Osteoblast (primary cell): ENCODE data around the gene HIKESHI. TPM values are rescaled to one million over a fixed set of nuclear protein-coding genes. Genes with fewer than 3 reads are reported as not detected.

Experiments used
- DNase-seq: peaks from one replicate; pipeline ENCODE4 v3.0.0; 2011; ENCODE audit warnings: low spot score, mixed read lengths; ENCODE audit not compliant: insufficient read length; ENCODE audit errors: missing footprints
- H2AFZ ChIP-seq: 2 replicates; pipeline ENCODE4 v1.6.0; 2011; ENCODE audit warnings: mild to moderate bottlenecking, low read length
- H3K27ac ChIP-seq: 2 replicates; pipeline ENCODE4 v1.5.1; 2011; ENCODE audit warnings: mild to moderate bottlenecking, low read depth, low read length, moderate library complexity
- H3K27me3 ChIP-seq: 2 replicates; pipeline ENCODE4 v1.6.0; 2012; ENCODE audit warnings: mild to moderate bottlenecking, control low read depth, inconsistent platforms, low read length, moderate library complexity; ENCODE audit not compliant: insufficient read depth
- H3K36me3 ChIP-seq: 2 replicates; pipeline ENCODE4 v1.5.1; 2011; ENCODE audit warnings: mild to moderate bottlenecking, low read length, control low read depth, moderate library complexity; ENCODE audit not compliant: insufficient read depth
- H3K4me1 ChIP-seq: 2 replicates; pipeline ENCODE4 v1.5.1; 2011; ENCODE audit warnings: mild to moderate bottlenecking, low read length, control low read depth, moderate library complexity; ENCODE audit not compliant: insufficient read depth
- H3K4me2 ChIP-seq: 2 replicates; pipeline ENCODE4 v1.6.0; 2011; ENCODE audit warnings: mild to moderate bottlenecking, low read length; ENCODE audit not compliant: insufficient read depth
- H3K4me3 ChIP-seq: fragments of 200-600 bp; sonication (generic); 3 replicates; pipeline ENCODE4 v1.5.1; 2012; ENCODE audit warnings: mild to moderate bottlenecking, low read length, inconsistent platforms; ENCODE audit not compliant: insufficient read depth
- H3K79me2 ChIP-seq: 2 replicates; pipeline ENCODE4 v1.6.0; 2012; ENCODE audit warnings: mild to moderate bottlenecking, low read length, control low read depth, inconsistent platforms; ENCODE audit not compliant: insufficient read depth
- H3K9me3 ChIP-seq: 2 replicates; pipeline ENCODE4 v1.5.1; 2011; ENCODE audit warnings: low read depth, low read length, control low read depth
- H4K20me1 ChIP-seq: 2 replicates; pipeline ENCODE4 v1.6.0; 2012; ENCODE audit warnings: mild to moderate bottlenecking, low read length, control low read depth; ENCODE audit not compliant: insufficient read depth
- total RNA-seq: library from RNA; depleted of rRNA; stranded (reverse); fragments of >200 nt; gene quantifications from 2 replicates; pipeline ENCODE4 v1.2.3, GENCODE V29; 2012
- TF ChIP-seq, protein P1 (sequence below): IDR thresholded peaks from 2 replicates; pipeline ENCODE4 v1.5.1; 2011; ENCODE audit warnings: mild to moderate bottlenecking, low read depth, low read length, moderate library complexity; ENCODE audit errors: extremely low read depth

Gene HIKESHI
- total RNA-seq, 1 donor, result 65.9 TPM

GRCh38 chr11:86358720-86359119, 56.7 kb downstream of the HIKESHI start:
- Histone ChIP-seq H3K4me2 (no peak overlapping the region), H3K79me2 (no peaks in the 10 kb centered on the region), H2AFZ (peak overlapping the region; percentile 36), H3K4me3 (no peak overlapping the region), H3K9me3 (no peaks in the 10 kb centered on the region), H3K36me3 (no peaks in the 10 kb centered on the region), H3K27me3 (no peaks in the 10 kb centered on the region), H3K27ac (no peak overlapping the region), H4K20me1 (no peaks in the 10 kb centered on the region), H3K4me1 (no peaks in the 10 kb centered on the region)
- TF ChIP-seq, protein P1, sequence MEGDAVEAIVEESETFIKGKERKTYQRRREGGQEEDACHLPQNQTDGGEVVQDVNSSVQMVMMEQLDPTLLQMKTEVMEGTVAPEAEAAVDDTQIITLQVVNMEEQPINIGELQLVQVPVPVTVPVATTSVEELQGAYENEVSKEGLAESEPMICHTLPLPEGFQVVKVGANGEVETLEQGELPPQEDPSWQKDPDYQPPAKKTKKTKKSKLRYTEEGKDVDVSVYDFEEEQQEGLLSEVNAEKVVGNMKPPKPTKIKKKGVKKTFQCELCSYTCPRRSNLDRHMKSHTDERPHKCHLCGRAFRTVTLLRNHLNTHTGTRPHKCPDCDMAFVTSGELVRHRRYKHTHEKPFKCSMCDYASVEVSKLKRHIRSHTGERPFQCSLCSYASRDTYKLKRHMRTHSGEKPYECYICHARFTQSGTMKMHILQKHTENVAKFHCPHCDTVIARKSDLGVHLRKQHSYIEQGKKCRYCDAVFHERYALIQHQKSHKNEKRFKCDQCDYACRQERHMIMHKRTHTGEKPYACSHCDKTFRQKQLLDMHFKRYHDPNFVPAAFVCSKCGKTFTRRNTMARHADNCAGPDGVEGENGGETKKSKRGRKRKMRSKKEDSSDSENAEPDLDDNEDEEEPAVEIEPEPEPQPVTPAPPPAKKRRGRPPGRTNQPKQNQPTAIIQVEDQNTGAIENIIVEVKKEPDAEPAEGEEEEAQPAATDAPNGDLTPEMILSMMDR, result no peak
- DNase-seq, result no peak

GRCh38 chr11:86360775-86361395, 58.8 kb downstream of the HIKESHI start:
- peak; percentile 79 for DNase-seq
- no peaks in the 10 kb centered on the region for H3K79me2 ChIP-seq
- H4K20me1 ChIP-seq, result no peaks in the 10 kb centered on the region
- no peak overlapping the region for H3K4me2 ChIP-seq
- no peak overlapping the region for H3K27ac ChIP-seq
- H3K9me3 ChIP-seq, result no peaks in the 10 kb centered on the region
- TF ChIP-seq, protein P1, result peak; percentile 57
- H2AFZ ChIP-seq, result peak overlapping the region; percentile 59
- no peaks in the 10 kb centered on the region for H3K36me3 ChIP-seq
- no peak overlapping the region for H3K4me3 ChIP-seq
- H3K4me1 ChIP-seq, result no peaks in the 10 kb centered on the region
- H3K27me3 ChIP-seq, result no peaks in the 10 kb centered on the region

GRCh38 chr11:86363424-86363823, 61.4 kb downstream of the HIKESHI start:
- Histone ChIP-seq H3K4me3 (no peak overlapping the region), H3K4me1 (no peaks in the 10 kb centered on the region), H3K79me2 (no peaks in the 10 kb centered on the region), H2AFZ (no peak overlapping the region), H3K9me3 (no peaks in the 10 kb centered on the region), H3K27me3 (no peaks in the 10 kb centered on the region), H3K27ac (no peak overlapping the region), H3K36me3 (no peaks in the 10 kb centered on the region), H4K20me1 (no peaks in the 10 kb centered on the region), H3K4me2 (no peak overlapping the region)
- TF ChIP-seq, protein P1, result no peak
- no peak for DNase-seq

DNA sequence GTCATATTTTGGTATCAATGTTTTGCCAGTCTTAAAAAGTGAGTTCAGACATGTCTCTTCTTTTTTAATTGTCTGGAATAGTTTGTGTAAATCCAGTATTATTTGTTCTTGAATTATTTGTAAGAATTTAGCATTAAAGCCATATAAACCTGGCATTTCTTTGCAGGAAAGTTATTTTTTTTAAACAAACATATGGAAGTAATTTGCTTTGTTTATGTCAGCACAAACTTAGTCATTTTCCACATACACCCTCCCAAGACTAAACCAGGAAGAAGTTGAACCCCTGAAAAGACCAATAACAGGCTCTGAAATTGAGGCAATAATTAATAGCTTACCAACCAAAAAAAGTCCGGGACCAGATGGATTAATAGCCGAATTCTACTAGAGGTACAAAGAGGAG, 63.5 kb downstream of the HIKESHI start:
- no peaks in the 10 kb centered on the region for H3K79me2 ChIP-seq
- no peak for DNase-seq
- H3K4me3 ChIP-seq, result no peak overlapping the region
- no peaks in the 10 kb centered on the region for H3K27me3 ChIP-seq
- no peaks in the 10 kb centered on the region for H3K36me3 ChIP-seq
- H3K4me1 ChIP-seq, result no peaks in the 10 kb centered on the region
- no peaks in the 10 kb centered on the region for H4K20me1 ChIP-seq
- H3K4me2 ChIP-seq, result no peak overlapping the region
- H3K9me3 ChIP-seq, result no peaks in the 10 kb centered on the region
- TF ChIP-seq, protein P1, result no peak
- H2AFZ ChIP-seq, result no peak overlapping the region
- no peak overlapping the region for H3K27ac ChIP-seq
